AG04449 (cell line): ENCODE results near the gene PTTG2.

Experiments used
- CTCF ChIA-PET: fragments of 350-600 bp; formaldehyde crosslinking; extraction: SDS; loops from one replicate; lab custom pipeline; 2021; ENCODE audit warnings: antibody characterized with exemption; lab: Yijun Ruan, JAX
- POLR2A ChIA-PET: fragments of 400-600, 350-600 bp; formaldehyde crosslinking; extraction: SDS; loops from one replicate; lab custom pipeline; 2020; ENCODE audit warnings: antibody characterized with exemption, inconsistent platforms; lab: Yijun Ruan, JAX
- DNase-seq: peaks from one replicate; pipeline ENCODE4 v3.0.0-alpha.2; 2010; ENCODE audit warnings: low read depth, low spot score
- H3K4me3 ChIP-seq: 2 replicates; pipeline ENCODE4 v1.5.1; 2011; ENCODE audit warnings: low read depth, mild to moderate bottlenecking, control low read depth, low read length
- CTCF ChIP-seq: IDR thresholded peaks from one replicate; pipeline ENCODE4 v1.5.1; 2011; ENCODE audit warnings: mild to moderate bottlenecking, moderate library complexity, low read length, control low read depth, inconsistent platforms; ENCODE audit not compliant: insufficient read depth; ENCODE audit errors: missing control alignments

PTTG2 gene

GRCh38 chr4:37953156-37953555 is 7.0 kb upstream of the PTTG2 start:
- TF ChIP-seq CTCF, result no peak
- ChIA-PET CTCF (interaction anchor here (1.1 kb wide), 2 partner anchors 14 to 18 kb away, joined by 3 to 4 read pairs; no protein-coding TSS in a partner anchor), POLR2A (interaction anchor here (1.0 kb wide), 1 partner anchor 21 kb away, joined by 3 read pairs; no protein-coding TSS in a partner anchor)
- no peak for DNase-seq
- no peak overlapping the region for H3K4me3 ChIP-seq

- no peak overlapping the region for H3K4me3 ChIP-seq
- CTCF ChIA-PET, result interaction anchor here (1.1 kb wide), 1 partner anchor 17 kb away, joined by 3 read pairs; no protein-coding TSS in a partner anchor
- POLR2A ChIA-PET, result interaction anchor here (1.0 kb wide), 1 partner anchor 22 kb away, joined by 3 read pairs; no protein-coding TSS in a partner anchor
- no peak for TF ChIP-seq CTCF
- DNase-seq, result no peak
These were observed 6.4 kb upstream of the PTTG2 start for GRCh38 chr4:37953620-37954293.

GRCh38 chr4:37956941-37957340 is 3.3 kb upstream of the PTTG2 start:
- ChIA-PET CTCF (no interaction called here), POLR2A (no interaction called here)
- TF ChIP-seq CTCF, result no peak
- no peak overlapping the region for H3K4me3 ChIP-seq
- no peak for DNase-seq

GRCh38 chr4:37958932-37959331 is 1.3 kb upstream of the PTTG2 start:
- ChIA-PET POLR2A (no interaction called here), CTCF (interaction anchor here (1.2 to 1.5 kb wide), 2 partner anchors 8 to 17 kb away, joined by 4 read pairs; no protein-coding TSS in a partner anchor)
- no peak overlapping the region for H3K4me3 ChIP-seq
- TF ChIP-seq CTCF, result no peak
- DNase-seq, result no peak

GRCh38 chr4:37960679-37961450 is 667 bp downstream of the PTTG2 start:
- POLR2A ChIA-PET, result no interaction called here
- no peak overlapping the region for H3K4me3 ChIP-seq
- TF ChIP-seq CTCF, result no peak
- DNase-seq, result no peak
- CTCF ChIA-PET, result interaction anchor here (1.3 kb wide), 1 partner anchor 19 kb away, joined by 3 read pairs; no protein-coding TSS in a partner anchor
